ENCODE results near the gene RAI1. TPM values are rescaled to one million over a fixed set of nuclear protein-coding genes. Genes with fewer than 3 reads are reported as not detected.
A peak's percentile ranks its signal among the peaks of the same experiment; 100 is the strongest.

Gene RAI1
- total and polyA plus RNA-seq, 10 donors: 5.4 to 61.9 (median 35.2) TPM

- peak overlapping the region in 2 of 8 donors; percentile 75 to 85 for H3K4me3 ChIP-seq
- WGBS, 5 donors: 71 to 88% (median 73%) methylated on average over 4 of the region's 4 CpGs
- no peak for DNase-seq
Measured at GRCh38 chr17:17834974-17835373, 153.7 kb downstream of the RAI1 start.

GRCh38 chr17:17835415-17836249, 154.4 kb downstream of the RAI1 start:
- no peak for TF ChIP-seq POLR2AphosphoS5 (IDR thresholded peaks at IDR 0.05)
- no peaks in the 10 kb centered on the region for H3K9me3 ChIP-seq
- H3K36me3 ChIP-seq: peaks cover 0 to 17% (median 0%) of the 10 kb centered on the region in 6 donors
- intact Hi-C loops (cut with DNase I; ENCODE audit: low total_unique reads): no loop called here
- 30 to 36% (median 34%) methylated on average over 24 to 25 of the region's 25 CpGs for WGBS, 5 donors
- H3K4me1 ChIP-seq: peaks cover 54 to 96% (median 73%) of the 10 kb centered on the region in 6 donors
- peak overlapping the region; percentile 64 to 85 (median 77) for H3K4me3 ChIP-seq
- DNase-seq: no peak
- H3K27ac ChIP-seq: peak overlapping the region; percentile 91 to 99 (median 98)
- no peaks in the 10 kb centered on the region for H3K27me3 ChIP-seq (replicated peaks in 1 of 7)

More at GRCh38 chr17:17834974-17835373, 153.7 kb downstream of the RAI1 start:
- Histone ChIP-seq H3K27ac (peak overlapping the region in 6 of 8 donors; percentile 97 to 99 (median 98)), H3K9me3 (no peaks in the 10 kb centered on the region), H3K27me3 (replicated peaks in 1 of 7) (no peaks in the 10 kb centered on the region), H3K4me1 (peaks cover 51 to 96% (median 73%) of the 10 kb centered on the region in 6 donors), H3K36me3 (peaks cover 0 to 17% (median 0%) of the 10 kb centered on the region in 6 donors)
- intact Hi-C loops (cut with DNase I; ENCODE audit: low total_unique reads): no loop called here
- TF ChIP-seq POLR2AphosphoS5 (IDR thresholded peaks at IDR 0.05): no peak
- no peak for TF ChIP-seq CTCF (IDR thresholded peaks at IDR 0.05 in 8 of 11, conservative IDR thresholded peaks at IDR 0.05 in 3 of 11)
- TF ChIP-seq POLR2A (IDR thresholded peaks at IDR 0.05): no peak

- H3K4me1 ChIP-seq: peaks cover 60 to 96% (median 76%) of the 10 kb centered on the region in 6 donors
- H3K27me3 ChIP-seq (replicated peaks in 1 of 7): no peaks in the 10 kb centered on the region
- intact Hi-C loops (cut with DNase I; ENCODE audit: low total_unique reads): no loop called here
- WGBS, 5 donors: 0 to 2% (median 0%) methylated on average over 13 to 69 of the region's 69 CpGs
- peaks cover 0 to 11% (median 0%) of the 10 kb centered on the region in 6 donors for H3K36me3 ChIP-seq
- TF ChIP-seq CTCF (IDR thresholded peaks at IDR 0.05 in 8 of 11, conservative IDR thresholded peaks at IDR 0.05 in 3 of 11): peak in 1 of 11 experiments; percentile 16
- TF ChIP-seq POLR2A (IDR thresholded peaks at IDR 0.05): peak; percentile 93 to 98 (median 94)
- peak; percentile 99 to 100 (median 99) for TF ChIP-seq POLR2AphosphoS5 (IDR thresholded peaks at IDR 0.05)
- peak overlapping the region; percentile 91 to 99 (median 98) for H3K27ac ChIP-seq
- no peaks in the 10 kb centered on the region for H3K9me3 ChIP-seq
- H3K4me3 ChIP-seq: peak overlapping the region; percentile 64 to 85 (median 77)
- DNase-seq: peak; percentile 100
Measured at GRCh38 chr17:17836250-17836817, 155.1 kb downstream of the RAI1 start.

- Histone ChIP-seq H3K9me3 (no peaks in the 10 kb centered on the region), H3K4me1 (peaks cover 64 to 96% (median 79%) of the 10 kb centered on the region in 6 donors), H3K27me3 (replicated peaks in 1 of 7) (no peaks in the 10 kb centered on the region), H3K27ac (peak within 1 kb of the TSS; percentile 91 to 99 (median 98)), H3K36me3 (peaks cover 0 to 5% (median 0%) of the 10 kb centered on the region in 6 donors), H3K4me3 (peak within 1 kb of the TSS; percentile 64 to 85 (median 77))
- TF ChIP-seq POLR2A (IDR thresholded peaks at IDR 0.05) (no peak), POLR2AphosphoS5 (IDR thresholded peaks at IDR 0.05) (no peak), CTCF (IDR thresholded peaks at IDR 0.05 in 8 of 11, conservative IDR thresholded peaks at IDR 0.05 in 3 of 11) (no peak)
- peak; percentile 94 for DNase-seq
- 2 to 11% (median 3%) methylated on average over 9 to 52 of the region's 52 CpGs for WGBS, 5 donors
- intact Hi-C loops (cut with DNase I; ENCODE audit: low total_unique reads): no loop called here
Measured at GRCh38 chr17:17836818-17837379, 155.6 kb downstream of the RAI1 start, which contains the start of gene SREBF1. SREBF1 (minus strand) TSS chr17:17836986; CDS start chr17:17836817, 169 bp downstream.

Data from spleen (tissue), 11 donors.